ENCODE data around the gene PSMB2. TPM values are rescaled to one million over a fixed set of nuclear protein-coding genes. Genes with fewer than 3 reads are reported as not detected.

PSMB2 gene
- total and polyA plus RNA-seq, 4 donors, result 26.3 to 99.6 (median 62.5) TPM

DNA sequence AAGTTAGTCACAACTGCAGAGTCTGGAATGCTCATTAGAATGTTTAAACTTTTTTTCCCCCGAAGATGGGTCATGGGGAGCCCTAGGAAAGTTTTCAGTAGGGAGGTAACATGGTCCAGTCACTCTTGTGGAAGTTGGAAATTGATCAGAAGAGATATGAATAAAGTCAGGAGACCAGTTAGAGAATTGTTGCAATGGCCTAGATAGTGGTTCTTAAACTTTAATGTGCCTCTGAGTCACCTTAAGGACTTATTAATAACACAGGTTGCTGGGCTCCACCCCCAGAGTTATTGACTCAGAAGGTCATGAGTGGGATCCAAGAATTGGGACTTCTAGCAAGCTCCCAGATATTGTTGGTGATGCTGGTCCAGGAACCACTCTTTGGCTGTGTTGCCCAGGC lies 71.4 kb downstream of the PSMB2 start:
- no peak for DNase-seq (ENCODE audit: low read depth in 4 of 6, low spot score in 6 of 6)
- no peaks in the 10 kb centered on the region for H3K9me3 ChIP-seq (ENCODE audit: control insufficient read depth, insufficient read depth, low read length)
- peaks cover 34% of the 10 kb centered on the region for H3K4me1 ChIP-seq (ENCODE audit: control insufficient read depth, insufficient read depth, low read length)
- peaks cover 46% of the 10 kb centered on the region for H3K27me3 ChIP-seq (ENCODE audit: control insufficient read depth, insufficient read depth, low read length)
- WGBS (ENCODE audit: insufficient coverage), result 60% methylated on average over 1 of the region's 1 CpG
- no peak overlapping the region for H3K27ac ChIP-seq (ENCODE audit: low read depth, low read length)
- H3K4me3 ChIP-seq (ENCODE audit: low read depth, low read length), result no peak overlapping the region
- peaks cover 27% of the 10 kb centered on the region for H3K36me3 ChIP-seq (ENCODE audit: control insufficient read depth, insufficient read depth, low read length)

DNA sequence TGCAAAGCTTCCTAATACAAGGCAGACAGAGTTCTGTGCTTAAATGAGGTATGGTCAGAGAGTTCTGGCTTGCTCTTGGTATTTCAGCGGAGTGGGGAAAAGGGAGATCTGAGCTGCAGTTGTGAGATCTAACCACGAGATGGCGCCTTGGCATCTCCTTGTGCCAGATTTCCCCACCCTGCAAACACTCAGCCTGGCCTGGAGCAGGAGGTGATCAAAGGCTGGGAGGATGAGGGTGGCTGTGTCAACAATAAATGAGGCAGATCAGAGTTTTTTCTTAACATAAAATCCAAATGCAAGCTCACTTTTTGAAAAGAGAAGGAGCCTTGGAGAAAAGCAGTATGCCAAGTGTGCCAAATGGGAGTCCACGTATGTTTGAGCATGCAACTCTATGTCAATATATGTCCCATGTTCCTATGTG lies 72.3 kb downstream of the PSMB2 start:
- no peaks in the 10 kb centered on the region for H3K9me3 ChIP-seq (ENCODE audit: control insufficient read depth, insufficient read depth, low read length)
- H3K27ac ChIP-seq (ENCODE audit: low read depth, low read length), result no peak overlapping the region
- H3K4me3 ChIP-seq (ENCODE audit: low read depth, low read length), result no peak overlapping the region
- peaks cover 30% of the 10 kb centered on the region for H3K36me3 ChIP-seq (ENCODE audit: control insufficient read depth, insufficient read depth, low read length)
- H3K4me1 ChIP-seq (ENCODE audit: control insufficient read depth, insufficient read depth, low read length), result peaks cover 39% of the 10 kb centered on the region
- 50% methylated on average over 2 of the region's 4 CpGs for WGBS (ENCODE audit: insufficient coverage)
- peak in 5 of 6 donors; percentile 61 to 95 (median 77) for DNase-seq (ENCODE audit: low read depth in 4 of 6, low spot score in 6 of 6)
- H3K27me3 ChIP-seq (ENCODE audit: control insufficient read depth, insufficient read depth, low read length), result peaks cover 38% of the 10 kb centered on the region

DNA sequence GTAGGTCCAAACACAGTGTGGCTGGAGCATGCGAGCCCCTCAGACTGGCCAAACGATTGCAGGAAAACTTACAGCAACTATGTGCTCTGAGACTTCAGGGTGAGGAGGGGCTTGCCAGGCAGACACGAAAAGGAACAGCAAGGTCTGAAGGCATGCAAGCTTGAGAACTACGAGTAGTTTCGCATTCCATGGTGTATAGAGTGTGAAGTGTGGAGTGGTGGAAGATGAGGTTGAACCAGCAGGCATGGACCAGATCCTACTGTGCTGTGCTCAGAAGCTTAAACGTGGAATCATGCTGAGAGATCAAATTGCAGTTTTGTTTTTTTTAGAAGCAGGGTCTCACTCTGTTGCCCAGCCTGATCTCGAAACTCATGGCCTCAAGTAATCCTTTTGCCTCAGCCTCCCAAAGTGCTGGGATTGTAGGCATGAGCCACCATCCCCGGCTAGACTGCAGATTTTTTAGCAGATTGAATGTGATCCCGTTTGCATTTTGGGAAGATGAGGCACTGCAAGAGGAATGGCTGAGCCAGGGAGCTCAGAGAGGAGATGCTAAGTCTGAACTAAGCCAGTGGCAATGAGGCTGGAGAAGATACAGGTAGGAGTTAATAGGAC lies 73.3 kb downstream of the PSMB2 start:
- Histone ChIP-seq H3K27ac (ENCODE audit: low read depth, low read length) (no peak overlapping the region), H3K4me3 (ENCODE audit: low read depth, low read length) (no peak overlapping the region), H3K4me1 (ENCODE audit: control insufficient read depth, insufficient read depth, low read length) (peaks cover 35% of the 10 kb centered on the region), H3K9me3 (ENCODE audit: control insufficient read depth, insufficient read depth, low read length) (no peaks in the 10 kb centered on the region), H3K27me3 (ENCODE audit: control insufficient read depth, insufficient read depth, low read length) (peaks cover 28% of the 10 kb centered on the region), H3K36me3 (ENCODE audit: control insufficient read depth, insufficient read depth, low read length) (peaks cover 39% of the 10 kb centered on the region)
- DNase-seq (ENCODE audit: low read depth in 4 of 6, low spot score in 6 of 6), result no peak
- 58% methylated on average over 9 of the region's 9 CpGs for WGBS (ENCODE audit: insufficient coverage)

DNA sequence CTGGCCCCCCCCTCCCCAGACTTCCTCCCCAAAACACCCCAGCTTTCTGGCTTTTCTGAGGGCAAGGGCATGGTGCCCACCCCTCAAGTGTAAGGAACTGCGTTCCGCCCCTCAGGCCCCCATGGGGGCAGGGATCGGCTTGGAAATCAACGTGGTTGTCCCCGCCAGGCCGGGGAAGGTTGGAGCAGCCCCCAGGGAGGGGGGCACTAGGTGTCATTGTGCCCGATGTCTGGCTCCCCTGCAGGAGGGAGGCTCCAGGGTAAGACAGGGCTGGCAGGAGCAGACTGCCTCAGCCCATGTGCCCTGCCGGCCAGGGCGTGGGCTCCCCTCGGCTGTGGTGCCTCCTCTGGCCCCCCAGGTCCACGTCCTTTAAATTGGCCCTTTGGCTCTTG lies 75.6 kb downstream of the PSMB2 start:
- 79% methylated on average over 11 of the region's 11 CpGs for WGBS (ENCODE audit: insufficient coverage)
- DNase-seq (ENCODE audit: low read depth in 4 of 6, low spot score in 6 of 6), result no peak
- Histone ChIP-seq H3K4me1 (ENCODE audit: control insufficient read depth, insufficient read depth, low read length) (peaks cover 48% of the 10 kb centered on the region), H3K4me3 (ENCODE audit: low read depth, low read length) (no peak overlapping the region), H3K27ac (ENCODE audit: low read depth, low read length) (no peak overlapping the region), H3K9me3 (ENCODE audit: control insufficient read depth, insufficient read depth, low read length) (no peaks in the 10 kb centered on the region), H3K27me3 (ENCODE audit: control insufficient read depth, insufficient read depth, low read length) (peaks cover 7% of the 10 kb centered on the region), H3K36me3 (ENCODE audit: control insufficient read depth, insufficient read depth, low read length) (peaks cover 61% of the 10 kb centered on the region)

DNA sequence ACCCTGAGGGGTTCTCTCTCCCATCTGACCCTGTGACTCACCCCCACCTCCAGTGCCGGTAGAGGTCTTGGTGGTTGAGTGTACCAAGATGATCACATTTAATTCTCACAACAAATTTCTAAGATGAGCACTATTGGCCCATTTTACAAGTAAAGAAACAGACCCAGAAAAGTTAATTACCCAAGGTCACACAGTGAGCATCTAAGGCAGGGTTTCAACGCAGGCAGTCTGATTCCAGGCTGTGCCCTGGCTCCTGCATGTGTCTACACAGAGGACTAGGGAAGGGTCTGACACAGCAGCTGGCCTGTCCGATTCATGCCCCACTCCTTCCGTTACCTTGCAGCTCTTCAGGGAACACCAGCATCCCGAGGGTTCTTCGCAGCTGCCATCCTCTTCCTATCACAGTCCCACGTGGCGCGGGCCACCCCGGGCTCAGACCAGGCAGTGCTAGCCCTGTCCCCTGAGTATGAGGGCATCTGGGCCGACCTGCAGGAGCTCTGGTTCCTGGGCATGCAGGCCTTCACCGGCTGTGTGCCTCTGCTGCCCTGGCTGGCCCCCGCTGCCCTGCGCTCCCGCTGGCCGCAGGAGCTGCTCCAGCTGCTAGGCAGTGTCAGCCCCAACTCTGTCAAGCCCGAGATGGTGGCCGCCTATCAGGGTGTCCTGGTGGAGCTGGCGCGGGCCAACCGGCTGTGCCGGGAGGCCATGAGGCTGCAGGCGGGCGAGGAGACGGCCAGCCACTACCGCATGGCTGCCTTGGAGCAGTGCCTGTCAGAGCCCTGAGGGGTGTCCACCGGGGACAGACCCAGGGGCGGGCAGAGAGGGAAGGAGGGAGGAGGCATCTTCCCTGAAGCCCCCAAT lies 76.2 kb downstream of the PSMB2 start:
- H3K4me1 ChIP-seq (ENCODE audit: control insufficient read depth, insufficient read depth, low read length), result peaks cover 55% of the 10 kb centered on the region
- H3K4me3 ChIP-seq (ENCODE audit: low read depth, low read length), result no peak overlapping the region
- no peak overlapping the region for H3K27ac ChIP-seq (ENCODE audit: low read depth, low read length)
- H3K36me3 ChIP-seq (ENCODE audit: control insufficient read depth, insufficient read depth, low read length), result peaks cover 67% of the 10 kb centered on the region
- no peaks in the 10 kb centered on the region for H3K9me3 ChIP-seq (ENCODE audit: control insufficient read depth, insufficient read depth, low read length)
- no peak for DNase-seq (ENCODE audit: low read depth in 4 of 6, low spot score in 6 of 6)
- peaks cover under 1% of the 10 kb centered on the region for H3K27me3 ChIP-seq (ENCODE audit: control insufficient read depth, insufficient read depth, low read length)
- WGBS (ENCODE audit: insufficient coverage), result 78% methylated on average over 21 of the region's 28 CpGs

DNA sequence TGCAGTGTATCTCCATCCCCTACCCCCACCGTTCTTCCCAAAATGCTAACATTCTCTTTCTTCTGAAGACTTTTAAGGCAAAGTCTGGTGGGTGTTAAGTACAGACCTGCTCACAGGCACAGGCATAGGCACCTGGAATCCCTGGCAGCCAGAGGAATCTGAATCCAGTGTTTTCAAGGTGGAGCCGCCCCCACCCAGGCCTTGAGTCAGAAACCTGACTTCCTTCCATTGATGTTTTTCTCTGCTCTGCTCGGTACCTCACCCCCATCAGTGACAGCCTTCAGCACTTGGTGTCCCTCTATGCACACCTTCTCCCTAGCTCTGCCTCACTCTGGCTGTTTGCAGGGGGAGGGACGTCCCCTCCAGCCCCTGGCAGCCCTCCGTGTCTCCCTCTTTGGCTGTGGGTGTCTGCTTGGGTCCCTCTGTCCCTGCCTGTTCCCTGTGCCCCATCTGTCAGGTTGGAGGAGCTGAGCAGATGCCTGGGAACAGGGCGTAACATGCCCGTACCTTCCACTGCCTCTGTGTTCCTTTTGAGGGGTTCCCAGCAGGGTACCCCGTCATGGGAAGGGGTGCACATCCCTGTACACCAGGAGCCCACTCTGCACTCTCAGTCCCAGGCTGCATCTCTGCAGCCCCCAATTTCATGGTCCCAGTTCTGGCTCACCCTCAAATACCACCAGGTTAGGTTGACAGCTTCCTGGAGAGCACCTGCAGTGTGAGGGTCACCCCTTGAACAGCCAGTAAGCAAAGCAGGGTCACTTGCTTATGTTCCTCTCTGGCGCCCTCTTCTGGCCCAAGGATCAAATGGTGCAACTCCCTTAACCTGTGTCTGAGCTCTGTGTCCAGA lies 77.1 kb downstream of the PSMB2 start:
- DNase-seq (ENCODE audit: low read depth in 4 of 6, low spot score in 6 of 6), result peak in 3 of 6 donors; percentile 59 to 85 (median 81)
- peaks cover 60% of the 10 kb centered on the region for H3K4me1 ChIP-seq (ENCODE audit: control insufficient read depth, insufficient read depth, low read length)
- H3K27me3 ChIP-seq (ENCODE audit: control insufficient read depth, insufficient read depth, low read length), result no peaks in the 10 kb centered on the region
- peaks cover 68% of the 10 kb centered on the region for H3K36me3 ChIP-seq (ENCODE audit: control insufficient read depth, insufficient read depth, low read length)
- 76% methylated on average over 6 of the region's 9 CpGs for WGBS (ENCODE audit: insufficient coverage)
- H3K27ac ChIP-seq (ENCODE audit: low read depth, low read length), result no peak overlapping the region
- H3K9me3 ChIP-seq (ENCODE audit: control insufficient read depth, insufficient read depth, low read length), result no peaks in the 10 kb centered on the region
- H3K4me3 ChIP-seq (ENCODE audit: low read depth, low read length), result no peak overlapping the region

DNA sequence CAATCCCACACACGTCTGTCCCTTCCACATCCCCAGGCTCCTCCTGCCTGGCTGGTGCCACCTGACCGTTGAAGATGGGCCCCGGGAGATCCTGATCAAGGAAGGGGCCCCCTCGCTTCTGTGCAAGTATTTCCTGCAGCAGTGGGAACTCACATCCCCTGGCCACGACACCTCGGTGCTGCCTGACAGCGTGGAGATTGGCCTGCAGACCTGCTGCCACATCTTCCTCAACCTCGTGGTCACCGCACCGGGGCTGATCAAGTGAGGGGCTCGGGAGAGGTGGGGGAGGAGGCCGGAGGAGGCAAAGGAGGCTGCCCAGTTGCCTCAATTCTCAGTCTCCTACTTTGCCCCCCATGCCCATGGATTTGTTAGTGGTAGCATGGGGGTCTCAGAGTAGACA lies 78.2 kb downstream of the PSMB2 start:
- no peak for DNase-seq (ENCODE audit: low read depth in 4 of 6, low spot score in 6 of 6)
- Histone ChIP-seq H3K36me3 (ENCODE audit: control insufficient read depth, insufficient read depth, low read length) (peaks cover 70% of the 10 kb centered on the region), H3K27me3 (ENCODE audit: control insufficient read depth, insufficient read depth, low read length) (no peaks in the 10 kb centered on the region), H3K4me3 (ENCODE audit: low read depth, low read length) (no peak overlapping the region), H3K9me3 (ENCODE audit: control insufficient read depth, insufficient read depth, low read length) (no peaks in the 10 kb centered on the region), H3K27ac (ENCODE audit: low read depth, low read length) (no peak overlapping the region), H3K4me1 (ENCODE audit: control insufficient read depth, insufficient read depth, low read length) (peaks cover 66% of the 10 kb centered on the region)
- WGBS (ENCODE audit: insufficient coverage), result 74% methylated on average over 11 of the region's 12 CpGs

DNA sequence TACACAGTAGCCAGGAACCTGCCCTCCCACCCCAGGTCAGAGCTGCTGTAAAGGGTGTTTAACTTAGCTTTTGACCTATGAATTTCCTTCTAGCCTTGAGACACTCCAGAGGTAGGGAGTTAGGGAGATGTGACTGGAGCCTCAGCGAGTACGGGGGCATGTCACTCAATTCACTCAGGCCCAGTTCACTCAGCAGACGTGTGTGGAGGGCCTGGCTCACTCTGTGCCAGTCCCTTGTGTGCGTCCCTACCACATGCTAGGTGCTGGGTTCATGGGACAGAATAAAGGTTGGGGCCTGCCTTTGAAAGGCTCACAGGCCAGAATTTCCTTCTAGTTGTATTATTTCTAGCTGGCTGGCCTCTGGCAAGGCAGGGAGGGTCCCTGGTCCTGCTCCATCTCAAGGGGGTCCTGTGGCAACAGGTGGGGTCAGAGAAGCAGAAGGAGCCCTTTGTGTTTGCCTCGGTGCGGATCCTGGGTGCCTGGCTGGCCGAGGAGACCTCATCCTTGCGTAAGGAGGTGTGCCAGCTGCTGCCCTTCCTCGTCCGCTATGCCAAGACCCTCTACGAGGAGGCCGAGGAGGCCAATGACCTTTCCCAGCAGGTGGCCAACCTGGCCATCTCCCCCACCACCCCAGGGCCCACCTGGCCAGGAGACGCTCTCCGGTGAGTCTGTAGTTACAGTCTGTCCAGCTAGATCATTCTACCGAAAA lies 79.2 kb downstream of the PSMB2 start:
- Histone ChIP-seq H3K4me1 (ENCODE audit: control insufficient read depth, insufficient read depth, low read length) (peaks cover 70% of the 10 kb centered on the region), H3K36me3 (ENCODE audit: control insufficient read depth, insufficient read depth, low read length) (peaks cover 70% of the 10 kb centered on the region), H3K4me3 (ENCODE audit: low read depth, low read length) (no peak overlapping the region), H3K27ac (ENCODE audit: low read depth, low read length) (no peak overlapping the region), H3K9me3 (ENCODE audit: control insufficient read depth, insufficient read depth, low read length) (no peaks in the 10 kb centered on the region), H3K27me3 (ENCODE audit: control insufficient read depth, insufficient read depth, low read length) (no peaks in the 10 kb centered on the region)
- DNase-seq (ENCODE audit: low read depth in 4 of 6, low spot score in 6 of 6), result no peak
- WGBS (ENCODE audit: insufficient coverage), result 73% methylated on average over 14 of the region's 15 CpGs
